AG20443 (cell line): ENCODE data around the gene SKIDA1.
"Not testable (repeated sequence)": the region's sequence is repeated elsewhere in the genome, so short reads cannot be mapped to it uniquely, and the experiment has no call there.

ENCODE experiments used
- DNase-seq: peaks from one replicate; pipeline ENCODE4 v3.0.0; 2012; ENCODE audit warnings: low spot score, mixed read lengths

The SKIDA1 gene

DNA sequence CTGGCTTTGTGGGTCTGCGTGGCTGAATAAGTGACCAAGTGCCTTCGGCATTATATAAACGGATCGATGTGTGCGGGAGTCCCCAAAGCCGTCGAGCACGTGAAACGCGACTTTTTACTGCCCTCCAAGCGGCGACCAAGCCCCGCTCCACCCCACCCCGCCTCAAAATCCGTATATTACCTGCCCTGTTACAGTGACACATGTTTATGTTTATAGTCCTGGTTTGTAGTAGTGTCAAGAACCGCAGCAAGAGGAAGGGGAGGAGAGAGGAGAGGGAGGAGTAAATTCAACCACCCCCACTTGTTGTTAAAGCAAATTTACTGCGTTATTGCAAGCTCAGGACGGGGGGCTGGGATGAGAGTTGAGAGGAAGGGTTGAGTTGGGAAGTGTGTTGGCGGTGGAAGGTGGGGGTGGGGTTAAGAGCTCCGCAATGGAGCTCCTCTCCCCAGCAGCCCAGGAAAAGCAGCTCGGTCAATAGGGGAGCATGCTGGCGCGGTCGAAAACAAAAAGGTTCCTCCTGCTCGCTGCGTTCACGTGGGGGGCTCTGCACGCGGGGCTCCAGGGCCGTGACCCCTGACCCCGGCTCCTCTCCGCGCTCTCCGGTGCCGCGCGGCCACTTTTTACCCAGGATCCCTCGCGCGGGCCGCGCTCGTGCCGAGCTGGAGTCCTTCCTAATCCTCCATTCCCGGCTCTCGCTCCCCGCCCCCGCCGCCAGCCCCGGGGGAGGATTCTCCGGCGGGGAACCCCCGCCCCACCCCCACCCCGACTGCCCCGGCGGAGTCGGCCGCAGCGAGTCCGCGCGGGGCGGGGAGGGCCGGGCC, at the start of gene SKIDA1:
Gene SKIDA1, minus strand, starts transcription at position 316 of the 821 bp plus-strand sequence. CDS start 7,860 bp downstream, outside the sequence.
- DNase-seq: peak; percentile 78

DNA sequence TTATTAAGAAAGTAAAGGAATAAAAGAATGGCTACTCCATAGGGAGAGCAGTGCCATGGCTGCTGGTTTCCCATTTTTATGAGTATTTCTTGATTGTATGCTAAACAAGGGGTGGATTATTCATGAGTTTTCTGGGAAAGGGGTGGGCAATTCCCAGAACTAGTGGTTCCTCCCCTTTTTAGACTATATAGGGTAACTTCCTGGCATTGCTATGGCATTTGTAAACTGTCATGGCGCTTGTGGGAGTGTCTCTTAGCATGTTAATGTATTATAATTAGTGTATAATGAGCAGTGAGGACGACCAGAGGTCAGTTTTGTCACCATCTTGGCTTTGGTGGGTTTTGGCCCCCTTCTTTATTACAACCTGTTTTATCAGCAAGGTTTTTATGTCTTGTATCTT, 49.0 kb upstream of the SKIDA1 start:
- not testable (repeated sequence) for DNase-seq

DNA sequence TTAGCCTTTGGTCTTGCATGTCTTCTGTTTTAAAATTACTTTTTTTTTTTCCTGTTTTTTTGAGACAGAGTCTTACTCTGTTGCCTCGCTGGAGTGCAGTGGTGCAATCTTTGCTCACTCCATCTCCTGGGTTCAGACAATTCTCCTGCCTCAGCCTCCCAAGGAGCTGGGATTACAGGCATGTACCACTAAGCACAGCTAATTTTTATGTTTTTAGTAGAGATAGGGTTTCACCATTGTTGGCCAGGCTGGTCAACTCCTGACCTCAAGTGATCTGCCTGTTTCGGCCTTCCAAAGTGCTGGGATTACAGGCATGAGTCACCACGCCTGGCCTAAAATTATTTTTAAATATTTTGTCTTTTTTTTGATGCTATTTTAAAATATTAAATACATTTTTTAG, 47.1 kb upstream of the SKIDA1 start:
- DNase-seq: no peak

DNA sequence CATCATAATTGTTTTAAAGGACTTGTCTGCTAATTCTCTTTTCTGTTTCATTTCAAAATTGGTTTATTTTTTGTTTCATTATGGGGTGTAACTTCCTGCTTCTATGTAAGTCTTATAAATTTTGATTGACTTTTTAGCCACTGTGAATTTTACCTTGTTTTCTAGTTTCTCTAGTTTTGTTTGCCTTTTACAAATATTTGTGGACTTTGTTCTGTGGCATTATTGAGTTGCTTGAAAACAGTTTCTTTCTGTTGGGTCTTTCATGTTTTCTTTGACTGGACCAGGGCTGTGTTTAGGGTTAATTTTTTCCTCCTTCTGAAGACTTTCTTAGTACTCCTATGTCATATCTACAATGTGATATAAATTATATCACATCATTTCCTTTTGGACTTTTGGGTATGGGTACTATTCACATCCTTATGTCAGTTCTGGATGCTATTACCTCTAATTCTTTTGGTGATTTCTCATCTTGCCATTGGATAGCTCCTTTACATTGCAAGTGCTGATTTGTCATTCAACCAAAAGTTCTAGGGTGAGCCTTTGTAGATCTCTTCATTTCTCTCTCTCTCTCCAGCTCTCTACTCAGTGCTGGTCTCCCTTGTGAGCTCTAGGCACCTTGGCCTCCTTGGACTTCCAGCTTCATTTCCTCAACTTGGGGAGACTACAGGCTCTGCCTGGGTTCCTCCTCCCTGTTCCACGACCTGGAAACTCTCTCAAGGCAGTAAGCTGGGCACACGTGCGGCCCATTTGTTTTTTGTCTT, 45.5 kb upstream of the SKIDA1 start:
- no peak for DNase-seq

DNA sequence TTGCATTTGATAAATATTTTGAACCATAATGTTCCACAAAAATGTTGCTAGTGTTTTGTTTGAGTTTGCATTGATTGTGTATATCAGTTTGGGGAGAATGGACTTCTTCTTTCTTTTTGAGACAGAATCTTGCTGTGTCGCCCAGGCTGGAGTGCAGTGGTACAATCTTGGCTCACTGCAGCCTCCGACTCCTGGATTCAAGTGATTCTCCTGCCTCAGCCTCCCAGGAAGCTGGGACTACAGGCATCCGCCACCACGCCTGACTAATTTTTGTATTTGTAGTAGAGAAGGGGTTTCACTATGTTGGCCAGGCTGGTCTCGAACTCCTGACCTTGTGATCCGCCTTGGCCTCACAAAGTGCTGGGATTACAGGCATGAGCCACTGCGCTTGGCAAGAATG, 33.5 kb upstream of the SKIDA1 start:
- DNase-seq: not testable (repeated sequence)

DNA sequence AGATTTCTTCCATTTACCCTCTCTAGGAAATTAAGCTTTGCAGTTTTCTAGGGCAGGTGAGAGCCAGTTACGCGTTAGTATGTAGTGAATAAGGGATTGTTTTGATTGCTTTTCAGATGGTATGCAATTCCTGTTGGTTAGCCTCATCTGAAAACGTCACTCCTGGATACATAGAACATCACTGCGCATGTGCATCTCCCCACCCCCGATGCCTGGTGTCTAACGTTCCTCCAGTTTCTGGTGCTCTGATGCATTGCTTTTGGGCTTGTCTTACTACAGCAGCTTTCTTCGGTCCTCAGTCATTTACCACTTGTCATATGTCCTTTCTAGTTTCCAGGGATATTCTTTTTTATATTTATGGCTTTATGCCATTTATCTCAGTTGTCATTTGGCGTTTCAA, 31.0 kb upstream of the SKIDA1 start:
- DNase-seq: no peak

DNA sequence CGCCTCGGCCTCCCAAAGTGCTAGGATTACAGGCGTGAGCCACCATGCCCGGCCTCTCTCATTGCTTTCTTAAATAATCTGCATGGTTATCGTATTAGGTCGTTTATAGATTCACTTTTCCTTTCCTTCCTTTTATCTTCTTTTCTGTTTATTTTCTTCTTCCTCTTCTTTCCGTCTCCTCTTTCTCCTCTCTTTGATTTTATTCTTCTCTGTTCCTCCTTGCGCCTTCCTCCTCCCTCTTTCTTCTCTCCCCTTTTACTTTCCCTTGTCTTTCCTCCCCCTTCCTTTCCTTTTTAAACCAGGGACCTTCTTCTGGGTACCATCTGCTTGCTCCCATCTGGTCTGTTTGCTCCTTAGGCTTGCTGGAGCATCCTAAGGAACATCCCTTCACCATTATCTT, 27.2 kb upstream of the SKIDA1 start:
- no peak for DNase-seq

DNA sequence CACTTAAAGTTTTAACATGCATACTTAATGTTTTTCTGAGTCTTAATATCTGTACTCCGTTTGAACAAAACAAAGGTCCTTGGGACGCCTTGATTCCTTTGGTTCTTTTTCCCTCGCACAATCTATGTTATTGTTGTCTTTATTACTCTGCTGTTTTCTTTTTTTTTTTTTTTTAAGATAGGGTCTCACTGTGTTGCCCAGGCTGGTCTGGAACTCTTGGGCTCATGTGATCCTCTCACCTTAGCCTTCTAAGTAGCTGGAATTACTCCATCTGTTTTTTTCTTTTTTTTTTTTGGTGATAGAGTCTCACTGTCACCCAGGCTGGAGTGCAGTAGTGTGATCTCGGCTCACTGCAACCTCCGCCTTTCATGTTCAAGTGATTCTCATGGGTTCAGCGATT, 21.8 kb upstream of the SKIDA1 start:
- DNase-seq: no peak

DNA sequence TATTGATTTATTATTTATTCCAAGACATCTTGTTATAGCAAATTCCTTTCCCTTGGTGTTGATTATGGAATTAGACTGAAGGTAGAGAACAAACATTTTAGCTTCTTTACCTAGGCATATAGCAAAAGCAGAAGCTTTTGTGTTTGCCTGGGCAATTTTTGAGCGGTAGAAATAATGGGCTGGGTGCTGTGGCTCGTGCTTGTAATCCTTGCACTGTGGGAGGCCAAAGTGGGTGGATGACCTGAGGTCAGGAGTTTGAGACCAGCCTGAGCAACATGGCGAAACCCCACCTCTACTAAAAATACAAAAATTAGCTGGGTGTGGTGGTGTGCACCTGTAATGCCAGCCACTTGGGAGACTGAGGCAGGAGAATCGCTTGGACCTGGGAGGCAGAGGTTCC, 15.2 kb upstream of the SKIDA1 start:
- DNase-seq: not testable (repeated sequence)

DNA sequence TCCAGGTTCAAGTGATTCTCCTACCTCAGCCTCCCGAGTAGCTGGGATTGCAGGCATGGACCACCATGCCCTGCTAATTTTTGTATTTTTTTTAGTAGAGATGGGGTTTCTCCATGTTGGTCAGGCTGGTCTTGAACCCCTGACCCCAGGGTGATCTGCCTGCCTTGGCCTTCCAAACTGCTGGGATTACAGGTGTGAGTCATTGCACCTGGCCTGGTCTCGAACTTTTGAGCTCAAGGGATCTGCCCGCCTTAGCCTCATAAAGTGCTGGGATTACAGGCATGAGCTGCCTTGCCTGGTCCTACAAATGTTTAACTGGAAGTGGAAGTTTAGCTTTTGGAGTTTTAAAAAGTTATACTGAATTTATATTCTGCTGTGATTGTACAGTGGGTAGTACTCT, 11.4 kb upstream of the SKIDA1 start:
- DNase-seq: no peak

DNA sequence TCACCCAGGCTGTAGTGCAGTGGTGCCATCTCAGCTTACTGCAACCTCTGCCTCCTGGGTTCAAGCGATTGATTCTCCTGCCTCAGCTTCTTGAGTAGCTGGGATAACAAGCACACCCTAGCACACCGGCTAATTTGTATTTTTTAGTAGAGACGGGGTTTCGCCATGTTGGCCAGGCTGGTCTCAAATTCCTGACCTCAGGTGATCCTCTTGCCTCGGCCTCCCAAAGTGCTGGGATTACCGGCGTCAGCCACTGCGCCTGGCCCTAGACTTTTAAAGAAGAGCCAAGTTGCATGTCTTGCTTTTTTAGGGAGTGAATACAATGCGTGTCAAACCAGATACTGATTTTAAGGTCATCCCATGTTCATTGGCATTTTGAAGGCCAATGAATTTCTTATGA, 10.5 kb upstream of the SKIDA1 start:
- DNase-seq: not testable (repeated sequence)

DNA sequence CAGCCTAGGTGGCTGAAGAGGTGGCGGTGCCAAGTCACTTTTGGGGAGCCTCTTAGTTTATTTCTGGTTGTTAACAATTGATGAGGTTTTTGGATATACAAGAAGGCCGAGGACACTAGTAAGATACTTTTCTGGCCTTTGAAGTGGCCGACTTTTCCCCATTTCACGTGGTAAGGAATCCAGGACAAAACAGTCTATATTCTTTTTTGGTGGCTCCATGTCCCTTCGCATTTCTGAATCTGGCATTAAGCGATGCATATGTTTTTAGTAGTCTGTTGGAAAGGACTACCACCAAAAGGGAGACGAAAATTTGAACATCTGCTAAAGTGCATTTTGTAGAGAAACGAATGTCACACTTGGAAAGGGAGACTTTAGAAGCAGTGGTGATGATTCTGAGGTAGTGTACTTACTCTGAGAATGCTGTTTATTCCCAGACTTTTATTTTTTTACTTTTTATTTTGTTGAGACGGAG, 10.0 kb upstream of the SKIDA1 start:
- no peak for DNase-seq

DNA sequence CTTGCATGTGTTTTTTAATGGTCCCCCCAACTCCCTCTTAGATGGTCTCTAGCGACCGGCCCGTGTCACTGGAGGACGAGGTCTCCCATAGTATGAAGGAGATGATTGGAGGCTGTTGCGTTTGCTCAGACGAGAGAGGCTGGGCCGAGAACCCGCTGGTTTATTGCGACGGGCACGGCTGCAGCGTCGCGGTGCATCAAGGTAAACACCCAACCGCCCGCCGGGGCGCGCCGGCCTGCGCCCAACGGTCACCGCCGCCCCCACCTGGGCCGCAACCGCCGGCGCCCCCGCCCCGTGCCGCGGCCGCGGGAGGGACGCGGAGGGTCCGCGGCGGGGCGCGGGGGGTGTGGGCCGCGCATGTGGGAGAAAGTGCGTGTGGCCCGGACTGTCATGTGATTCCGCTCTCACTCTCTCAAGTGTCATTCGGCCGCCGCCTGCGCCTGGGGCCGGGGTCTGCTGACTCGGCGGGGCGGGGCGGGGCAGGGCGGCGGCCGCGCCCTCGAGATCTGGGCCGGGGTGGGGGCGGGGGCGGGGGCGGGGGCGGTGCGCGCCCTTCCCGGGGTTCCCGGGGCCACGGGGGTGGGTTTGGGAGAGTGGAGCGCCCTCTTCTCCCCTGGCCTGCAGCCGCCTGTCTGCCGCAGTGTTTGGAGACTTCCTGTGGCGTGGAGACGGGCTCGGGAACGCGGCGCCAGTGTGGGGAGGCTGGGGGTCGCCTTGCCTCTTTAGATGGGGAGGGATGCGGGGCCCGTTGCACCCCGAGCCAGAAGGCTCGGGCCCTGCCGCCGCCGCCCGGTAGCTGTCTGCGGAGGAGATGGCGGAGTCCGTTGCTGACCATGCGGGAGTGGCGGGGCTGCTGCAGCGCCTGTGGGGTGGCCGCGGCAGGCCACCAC, 9.4 kb upstream of the SKIDA1 start:
- peak; percentile 40 for DNase-seq

DNA sequence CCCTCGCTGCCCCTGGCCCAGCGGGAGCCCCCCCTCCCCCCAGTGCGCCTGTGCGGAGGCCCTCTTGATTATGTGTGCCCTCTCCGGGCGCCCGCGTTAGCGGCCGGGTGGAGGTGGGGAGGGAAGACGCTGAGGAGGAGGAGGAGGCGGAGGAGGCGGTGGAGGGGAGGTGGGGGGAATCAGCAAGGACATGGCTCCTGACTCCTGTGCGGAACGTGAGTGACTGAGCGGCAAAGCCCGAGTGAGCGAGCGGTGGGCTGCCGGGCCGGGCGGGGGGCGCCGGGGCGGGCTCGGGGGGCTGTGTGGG, 8.8 kb upstream of the SKIDA1 start:
- no peak for DNase-seq

DNA sequence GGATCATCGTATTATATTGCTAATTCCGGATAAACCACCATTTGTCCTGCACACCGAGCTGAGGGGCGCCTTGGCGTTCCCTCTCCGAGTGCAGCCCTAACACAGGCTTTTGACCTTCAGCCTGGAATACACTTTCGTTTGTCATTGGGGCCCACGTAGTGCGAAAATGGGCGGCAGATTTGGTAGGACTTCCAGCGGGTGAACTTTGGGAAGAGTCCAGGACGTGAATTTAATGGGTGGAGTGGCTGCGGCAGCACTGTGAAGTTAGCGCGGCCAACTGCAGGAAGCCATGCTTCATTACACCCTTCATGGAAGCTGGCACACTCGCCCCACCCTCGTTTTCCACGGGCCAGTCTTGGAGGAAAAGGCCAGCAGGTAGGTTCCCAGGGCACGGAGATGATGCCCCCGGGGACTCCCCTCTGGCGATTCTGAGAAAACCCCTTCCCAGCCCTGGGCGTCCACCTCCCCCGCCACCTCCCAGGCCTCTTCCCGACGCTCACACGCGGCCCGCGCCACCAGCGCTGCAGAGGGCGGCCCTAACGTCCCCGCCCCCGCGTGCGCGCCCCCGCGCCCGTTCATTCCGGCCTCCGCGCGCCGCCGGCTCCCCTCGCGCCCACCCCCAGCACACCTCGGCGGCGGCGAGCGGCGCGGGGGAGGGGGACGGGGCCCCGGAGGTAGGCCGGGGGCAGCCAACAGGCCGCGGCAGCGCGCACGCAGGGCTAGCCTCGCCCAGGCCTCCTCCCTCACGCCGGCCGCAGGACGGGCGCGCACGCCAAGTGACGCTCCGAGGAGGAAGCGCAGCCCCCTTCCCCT, 8.2 kb upstream of the SKIDA1 start, which contains the start of gene MLLT10:
Gene MLLT10, plus strand, starts transcription at position 766 of the 813 bp plus-strand sequence. CDS start 413 bp downstream, outside the sequence.
- peak; percentile 96 for DNase-seq

DNA sequence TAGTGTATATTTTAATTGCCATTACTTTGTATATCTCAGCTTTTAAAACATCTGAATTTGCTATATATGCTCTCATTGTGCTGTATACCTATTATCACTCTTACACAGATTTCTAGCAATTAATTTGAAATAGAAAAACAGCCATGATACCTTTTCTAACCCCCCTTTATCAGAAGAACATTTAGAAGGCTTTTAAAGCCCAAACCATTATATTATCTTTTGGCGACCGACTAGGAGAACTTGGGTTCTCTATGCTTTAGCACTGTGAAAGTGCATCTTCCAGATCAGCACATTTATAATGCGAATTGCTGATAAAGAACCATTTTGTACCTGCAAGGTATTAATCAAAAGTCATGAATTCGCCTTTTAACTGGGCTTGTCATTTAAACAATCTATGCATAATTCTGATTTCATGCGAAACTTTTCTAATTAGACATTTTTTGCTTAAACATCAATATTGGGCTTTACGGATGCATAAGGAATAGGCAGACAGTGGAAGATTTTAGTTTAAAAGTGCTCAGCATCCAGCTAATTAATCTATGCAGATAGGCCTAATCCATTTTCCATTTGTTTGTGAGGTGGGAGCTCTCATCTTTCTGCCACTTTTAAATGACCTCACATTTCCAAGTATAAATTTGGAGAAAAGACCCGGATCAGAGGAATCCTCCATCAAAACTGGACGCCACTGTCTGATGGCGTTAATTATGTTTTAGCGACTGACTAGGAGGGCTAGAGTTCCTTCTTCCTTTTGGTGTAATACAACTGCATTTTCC, 7.4 kb upstream of the SKIDA1 start:
- no peak for DNase-seq

DNA sequence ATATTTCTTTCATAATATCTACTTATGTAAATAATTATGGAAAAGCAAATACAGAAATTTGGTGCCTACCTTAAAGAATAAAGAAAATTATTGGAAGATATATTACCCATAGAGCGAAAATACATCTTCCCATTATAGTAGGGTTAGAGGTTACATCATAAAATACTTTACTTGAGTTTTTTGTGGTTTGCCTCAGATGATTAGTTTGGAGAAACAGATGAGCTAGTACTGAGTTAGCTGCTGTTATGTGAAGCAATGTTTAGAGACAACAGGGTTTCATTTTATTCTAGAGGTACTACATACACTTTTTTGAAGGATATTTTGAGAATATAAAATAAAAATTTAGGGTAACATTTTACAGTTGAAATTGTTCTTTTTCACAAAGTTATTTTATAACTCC, 5.7 kb upstream of the SKIDA1 start:
- DNase-seq: no peak

DNA sequence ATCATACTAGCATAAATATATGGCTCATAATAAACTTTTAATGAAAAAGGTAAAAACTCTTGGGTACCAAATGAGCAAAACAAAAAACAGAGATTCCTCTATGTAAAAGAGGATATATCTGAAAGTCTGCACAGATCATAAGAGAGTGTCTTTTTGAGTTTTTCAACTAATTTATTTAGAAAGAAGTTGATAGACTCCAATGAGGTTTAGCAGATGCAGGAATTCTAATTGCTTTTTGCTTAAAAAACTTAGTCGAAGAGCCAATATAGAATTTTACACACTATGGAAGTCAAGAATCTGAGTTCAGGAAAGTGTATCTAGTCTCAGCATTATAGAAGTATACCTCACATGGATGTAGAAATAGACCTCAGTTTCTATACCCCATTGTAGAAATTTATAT, 5.2 kb upstream of the SKIDA1 start:
- no peak for DNase-seq

DNA sequence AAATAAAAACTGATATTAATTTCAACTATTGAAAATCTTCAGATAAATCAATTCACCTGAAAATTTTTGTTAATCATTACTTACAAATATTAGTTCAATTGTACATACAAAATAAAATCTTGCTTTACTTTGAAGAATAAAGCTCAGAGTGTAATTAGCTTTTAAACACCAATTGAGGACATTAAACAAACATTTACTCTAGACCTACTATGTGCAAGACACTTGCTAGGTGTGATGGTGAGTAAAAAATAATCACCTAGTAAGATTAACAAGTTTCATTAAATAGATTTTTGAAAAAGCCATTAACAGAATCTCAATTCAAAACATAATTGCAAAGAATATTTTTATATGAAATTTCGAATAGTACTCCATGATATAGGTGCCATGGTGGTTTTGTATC, 4.7 kb upstream of the SKIDA1 start:
- no peak for DNase-seq

DNA sequence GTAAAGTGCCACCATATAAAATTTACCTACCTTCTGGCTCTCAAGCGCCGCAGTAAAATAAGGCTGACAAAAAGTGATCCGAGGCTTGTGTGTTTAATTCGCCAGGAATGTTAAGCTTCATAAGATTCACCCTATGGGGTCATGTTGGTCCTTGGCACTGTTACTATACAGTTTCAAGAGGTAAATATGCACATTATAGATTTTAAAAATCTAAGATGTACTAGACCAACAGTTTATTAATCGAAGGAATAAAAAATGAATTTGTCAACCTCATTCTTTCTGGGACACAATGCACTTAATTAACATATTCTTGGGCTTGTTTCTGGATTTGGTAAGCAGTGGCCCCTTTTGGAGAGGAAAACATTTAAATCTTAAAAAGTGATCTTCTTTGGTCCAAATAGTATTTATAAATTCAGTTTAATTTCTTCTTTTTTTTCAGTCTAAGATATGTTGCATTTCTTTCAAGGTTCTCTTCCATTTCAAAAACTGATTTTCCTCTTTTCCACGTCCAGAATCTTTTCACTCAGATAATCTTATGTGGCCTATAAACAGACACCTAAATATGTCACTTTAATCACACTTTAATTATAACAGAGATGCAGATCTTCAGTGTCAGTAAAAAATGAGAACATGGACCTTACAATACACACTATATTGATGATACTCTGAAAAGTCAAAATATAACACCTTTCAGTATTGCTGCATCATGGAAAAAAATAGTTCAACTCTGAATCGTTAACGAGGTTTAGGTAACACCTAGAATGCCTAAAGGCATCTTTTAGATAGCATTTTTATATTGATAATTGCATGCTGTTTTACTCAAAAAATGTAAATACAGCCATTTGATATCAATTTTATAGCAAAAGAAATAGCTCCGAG, 3.8 kb upstream of the SKIDA1 start:
- no peak for DNase-seq
